ENCODE results near the gene PROK1.

DNA sequence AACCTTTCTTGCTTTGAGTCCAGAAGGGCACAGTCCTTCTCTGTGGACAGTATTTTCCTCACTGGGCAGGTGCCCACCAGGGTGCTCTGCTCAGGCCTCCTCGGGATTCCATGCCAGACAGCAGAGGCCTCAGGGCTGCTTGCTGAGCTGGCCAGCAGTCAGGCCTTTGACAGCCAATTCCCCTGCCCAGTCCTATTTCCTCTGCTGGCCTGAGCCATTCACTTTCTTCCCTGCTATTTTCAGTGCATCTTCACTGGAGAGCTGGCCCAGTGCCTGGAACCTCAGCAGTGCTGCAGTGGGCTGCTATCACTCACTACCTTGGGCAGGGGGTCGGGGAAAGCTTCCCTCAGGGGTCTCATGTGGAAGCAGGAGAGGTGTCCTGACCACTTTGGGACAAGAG is 34.8 kb downstream of the PROK1 start:
- TF ChIP-seq EZH2phosphoT487 (IDR thresholded peaks at IDR 0.05; ENCODE audit: unreplicated experiment) = no peak
- no peak for TF ChIP-seq CTCF (conservative IDR thresholded peaks at IDR 0.05; ENCODE audit: low read depth in 2 of 2)
- TF ChIP-seq ZNF114 (CRISPR knock-in tag; IDR thresholded peaks at IDR 0.05) = no peak
- TF ChIP-seq, protein P1, sequence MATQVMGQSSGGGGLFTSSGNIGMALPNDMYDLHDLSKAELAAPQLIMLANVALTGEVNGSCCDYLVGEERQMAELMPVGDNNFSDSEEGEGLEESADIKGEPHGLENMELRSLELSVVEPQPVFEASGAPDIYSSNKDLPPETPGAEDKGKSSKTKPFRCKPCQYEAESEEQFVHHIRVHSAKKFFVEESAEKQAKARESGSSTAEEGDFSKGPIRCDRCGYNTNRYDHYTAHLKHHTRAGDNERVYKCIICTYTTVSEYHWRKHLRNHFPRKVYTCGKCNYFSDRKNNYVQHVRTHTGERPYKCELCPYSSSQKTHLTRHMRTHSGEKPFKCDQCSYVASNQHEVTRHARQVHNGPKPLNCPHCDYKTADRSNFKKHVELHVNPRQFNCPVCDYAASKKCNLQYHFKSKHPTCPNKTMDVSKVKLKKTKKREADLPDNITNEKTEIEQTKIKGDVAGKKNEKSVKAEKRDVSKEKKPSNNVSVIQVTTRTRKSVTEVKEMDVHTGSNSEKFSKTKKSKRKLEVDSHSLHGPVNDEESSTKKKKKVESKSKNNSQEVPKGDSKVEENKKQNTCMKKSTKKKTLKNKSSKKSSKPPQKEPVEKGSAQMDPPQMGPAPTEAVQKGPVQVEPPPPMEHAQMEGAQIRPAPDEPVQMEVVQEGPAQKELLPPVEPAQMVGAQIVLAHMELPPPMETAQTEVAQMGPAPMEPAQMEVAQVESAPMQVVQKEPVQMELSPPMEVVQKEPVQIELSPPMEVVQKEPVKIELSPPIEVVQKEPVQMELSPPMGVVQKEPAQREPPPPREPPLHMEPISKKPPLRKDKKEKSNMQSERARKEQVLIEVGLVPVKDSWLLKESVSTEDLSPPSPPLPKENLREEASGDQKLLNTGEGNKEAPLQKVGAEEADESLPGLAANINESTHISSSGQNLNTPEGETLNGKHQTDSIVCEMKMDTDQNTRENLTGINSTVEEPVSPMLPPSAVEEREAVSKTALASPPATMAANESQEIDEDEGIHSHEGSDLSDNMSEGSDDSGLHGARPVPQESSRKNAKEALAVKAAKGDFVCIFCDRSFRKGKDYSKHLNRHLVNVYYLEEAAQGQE (IDR thresholded peaks at IDR 0.05; ENCODE audit: unreplicated experiment) = no peak
